Activated B cell treated with CpG ODN at 0.5 μM for 24 hours (primary cell): Measurements from ENCODE around the gene NXNL1. TPM values are rescaled to one million over a fixed set of nuclear protein-coding genes. Genes with fewer than 3 reads are reported as not detected.

Experiments
- ATAC-seq: fragments of 200-7000 bp; cut with Tn5 transposase; one replicate; pipeline ENCODE4 v1.10.0; 2021; ENCODE audit warnings: low read depth, mild to moderate bottlenecking, moderate library complexity
- CTCF ChIA-PET: fragments of 350-600 bp; sonication (Branson Sonifier 250); formaldehyde crosslinking; loops from one replicate; lab custom pipeline; 2021; ENCODE audit warnings: antibody characterized with exemption; lab: Charles Lee
- POLR2A ChIA-PET: fragments of 350-600 bp; sonication (Branson Sonifier 250); formaldehyde crosslinking; loops from one replicate; lab custom pipeline; 2021; ENCODE audit warnings: antibody characterized with exemption; lab: Charles Lee
- DNase-seq: peaks from one replicate; pipeline ENCODE4 v3.0.0; 2022
- H3K27ac Mint-ChIP-seq: one replicate; pipeline ENCODE4 v1.8.0; 2020; ENCODE audit warnings: mixed read lengths
- H3K27me3 Mint-ChIP-seq: one replicate; pipeline ENCODE4 v1.8.0; 2021; ENCODE audit warnings: mixed read lengths
- H3K36me3 Mint-ChIP-seq: one replicate; pipeline ENCODE4 v1.8.0; 2021; ENCODE audit warnings: low read depth, mixed read lengths
- H3K4me1 Mint-ChIP-seq: one replicate; pipeline ENCODE4 v1.8.0; 2021; ENCODE audit warnings: mixed read lengths
- H3K4me3 Mint-ChIP-seq: one replicate; pipeline ENCODE4 v1.8.0; 2020; ENCODE audit warnings: mild to moderate bottlenecking, mixed read lengths
- H3K9me3 Mint-ChIP-seq: one replicate; pipeline ENCODE4 v1.8.0; 2020; ENCODE audit warnings: mixed read lengths
- CTCF ChIP-seq: fragments of 200-600 bp; IDR thresholded peaks from one replicate; pipeline ENCODE4 v1.8.0; 2022; ENCODE audit warnings: antibody characterized with exemption, mild to moderate bottlenecking
- intact Hi-C: fragments of 100-400 bp; cut with micrococcal nuclease; formaldehyde crosslinking; loops from one replicate; pipeline ENCODE4 v1.15.1; 2024
- total RNA-seq: library from RNA; stranded (reverse); gene quantifications from 2 replicates; pipeline ENCODE4 v1.2.3, GENCODE V29; 2022

NXNL1 gene
- total RNA-seq, 1 donor from 2014 or later: not detected

GRCh38 chr19:17414097-17414496 lies 46.6 kb downstream of the NXNL1 start:
- no peaks in the 10 kb centered on the region for H3K27me3 Mint-ChIP-seq
- peaks cover 45% of the 10 kb centered on the region for H3K36me3 Mint-ChIP-seq
- POLR2A ChIA-PET: no interaction called here
- intact Hi-C loops: no loop called here
- ATAC-seq (no peak), DNase-seq (no peak)
- H3K4me1 Mint-ChIP-seq: peaks cover 6% of the 10 kb centered on the region
- no peak overlapping the region for H3K4me3 Mint-ChIP-seq
- CTCF ChIA-PET: no interaction called here
- TF ChIP-seq CTCF: no peak
- H3K27ac Mint-ChIP-seq: no peak overlapping the region
- no peaks in the 10 kb centered on the region for H3K9me3 Mint-ChIP-seq

- CTCF ChIA-PET: interaction anchor here (1.0 kb wide), 1 partner anchor 38 kb away, joined by 3 read pairs; no protein-coding TSS in a partner anchor
- H3K27ac Mint-ChIP-seq: no peak overlapping the region
- no peak for TF ChIP-seq CTCF
These were observed 48.9 kb downstream of the NXNL1 start for GRCh38 chr19:17411801-17412200.

GRCh38 chr19:17409990-17410389 lies 50.7 kb downstream of the NXNL1 start:
- Mint-ChIP-seq H3K9me3 (no peaks in the 10 kb centered on the region), H3K36me3 (peaks cover 36% of the 10 kb centered on the region), H3K27ac (no peak overlapping the region), H3K27me3 (no peaks in the 10 kb centered on the region), H3K4me3 (no peak overlapping the region), H3K4me1 (peaks cover 34% of the 10 kb centered on the region)
- CTCF ChIA-PET: no interaction called here
- DNase-seq (no peak), ATAC-seq (no peak)
- intact Hi-C loops: loop anchor here (5.0 kb wide), 2 partner anchors 37 to 102 kb away; partner anchors contain the start of genes PGLS and TMEM221
- TF ChIP-seq CTCF: no peak
- POLR2A ChIA-PET: interaction anchor here (0.6 to 1.0 kb wide), 2 partner anchors 10 to 11 kb away, joined by 3 to 5 read pairs; partner anchors contain the start of gene MVB12A

More at GRCh38 chr19:17411801-17412200, 48.9 kb downstream of the NXNL1 start:
- Mint-ChIP-seq H3K9me3 (no peaks in the 10 kb centered on the region), H3K4me1 (peaks cover 17% of the 10 kb centered on the region), H3K36me3 (peaks cover 44% of the 10 kb centered on the region), H3K4me3 (no peak overlapping the region), H3K27me3 (no peaks in the 10 kb centered on the region)
- DNase-seq: no peak
- POLR2A ChIA-PET: interaction anchor here (0.6 to 1.0 kb wide), 2 partner anchors 8 to 13 kb away, joined by 3 read pairs; partner anchors contain the start of gene MVB12A
- intact Hi-C loops: no loop called here
- ATAC-seq: no peak

- no peaks in the 10 kb centered on the region for H3K9me3 Mint-ChIP-seq
- peaks cover 32% of the 10 kb centered on the region for H3K36me3 Mint-ChIP-seq
- DNase-seq: no peak
- H3K27me3 Mint-ChIP-seq: no peaks in the 10 kb centered on the region
- ATAC-seq: no peak
- peaks cover 49% of the 10 kb centered on the region for H3K4me1 Mint-ChIP-seq
- CTCF ChIA-PET: interaction anchor here (1.9 kb wide), 1 partner anchor 59 kb away, joined by 7 read pairs; no protein-coding TSS in a partner anchor
- peak overlapping the region; percentile 93 for H3K27ac Mint-ChIP-seq
- TF ChIP-seq CTCF: no peak
- intact Hi-C loops: loop anchor here (5.0 kb wide), 2 partner anchors 40 to 105 kb away; partner anchors contain the start of genes PGLS and TMEM221
- peak overlapping the region; percentile 92 for H3K4me3 Mint-ChIP-seq
- POLR2A ChIA-PET: interaction anchor here (0.6 to 3.3 kb wide), 4 partner anchors 9 to 140 kb away, joined by 3 to 60 read pairs (median 6); partner anchors contain the start of genes BABAM1 and MVB12A
These were observed 53.9 kb downstream of the NXNL1 start for GRCh38 chr19:17406887-17407196.

GRCh38 chr19:17406046-17406886 lies 54.5 kb downstream of the NXNL1 start:
- TF ChIP-seq CTCF: no peak
- ChIA-PET POLR2A (interaction anchor here (0.5 to 3.3 kb wide), 14 partner anchors 8 to 453 kb away, joined by 3 to 60 read pairs (median 5); partner anchors contain the start of genes BABAM1, MVB12A, RPL18A and SLC27A1), CTCF (interaction anchor here (1.9 kb wide), 1 partner anchor 59 kb away, joined by 7 read pairs; no protein-coding TSS in a partner anchor)
- intact Hi-C loops: loop anchor here (5.0 kb wide), 2 partner anchors 41 to 106 kb away; partner anchors contain the start of genes PGLS and TMEM221
- peak overlapping the region; percentile 92 for H3K4me3 Mint-ChIP-seq
- peak; percentile 23 for ATAC-seq
- no peaks in the 10 kb centered on the region for H3K9me3 Mint-ChIP-seq
- H3K36me3 Mint-ChIP-seq: peaks cover 32% of the 10 kb centered on the region
- peaks cover 49% of the 10 kb centered on the region for H3K4me1 Mint-ChIP-seq
- H3K27ac Mint-ChIP-seq: peak overlapping the region; percentile 93
- DNase-seq: no peak
- no peaks in the 10 kb centered on the region for H3K27me3 Mint-ChIP-seq
